Activated CD4-positive, alpha-beta T cell treated with anti-CD3 and anti-CD28 coated beads, Interleukin-2, amount 50 U/mL, for 24 hours (primary cell): ENCODE data around the gene TBC1D22A.
"Not testable (repeated sequence)": the region's sequence is repeated elsewhere in the genome, so short reads cannot be mapped to it uniquely, and the experiment has no call there.

Experiments
- DNase-seq, 2 donors: peaks; one replicate each; pipeline ENCODE4 v3.0.0-alpha.2; 2020; ENCODE audit warnings: low read depth in 1 of 2, low spot score in 1 of 2

The TBC1D22A gene

DNA sequence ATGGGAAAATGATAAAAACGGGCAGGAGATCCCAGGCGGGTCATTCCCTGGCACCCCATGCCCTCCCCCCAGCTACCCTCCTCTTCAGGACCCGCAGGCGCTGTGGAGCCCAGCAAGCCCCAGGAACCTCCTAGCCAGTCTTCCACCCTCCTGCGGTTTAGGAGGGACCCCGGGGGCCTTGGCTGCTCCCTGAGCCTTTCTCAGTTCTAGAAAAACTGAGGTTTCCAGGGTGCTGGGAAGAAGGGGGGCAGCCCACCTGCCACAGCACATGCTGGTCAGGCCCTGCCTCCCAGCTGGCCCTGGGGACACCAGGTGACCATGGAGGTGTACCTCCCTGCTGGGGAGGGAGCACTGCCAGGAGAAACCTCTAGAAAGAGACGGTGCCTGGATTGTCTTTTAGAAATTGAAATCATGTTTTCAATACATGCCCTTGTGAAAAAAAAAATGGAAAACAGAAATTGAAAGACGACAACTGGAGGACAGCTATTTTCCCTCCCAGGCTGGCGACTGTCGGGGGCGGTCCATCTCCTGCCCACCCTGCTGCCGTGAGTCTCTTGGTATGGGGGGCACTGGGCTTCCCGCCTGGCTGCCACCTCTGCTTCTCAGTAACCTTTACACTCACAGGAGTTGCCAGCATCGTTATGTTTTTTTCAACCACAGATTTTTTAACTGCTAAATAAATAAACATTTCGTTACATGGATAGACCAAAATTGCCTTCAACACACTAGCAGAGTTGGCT is 398.5 kb downstream of the TBC1D22A start:
- DNase-seq: no peak

DNA sequence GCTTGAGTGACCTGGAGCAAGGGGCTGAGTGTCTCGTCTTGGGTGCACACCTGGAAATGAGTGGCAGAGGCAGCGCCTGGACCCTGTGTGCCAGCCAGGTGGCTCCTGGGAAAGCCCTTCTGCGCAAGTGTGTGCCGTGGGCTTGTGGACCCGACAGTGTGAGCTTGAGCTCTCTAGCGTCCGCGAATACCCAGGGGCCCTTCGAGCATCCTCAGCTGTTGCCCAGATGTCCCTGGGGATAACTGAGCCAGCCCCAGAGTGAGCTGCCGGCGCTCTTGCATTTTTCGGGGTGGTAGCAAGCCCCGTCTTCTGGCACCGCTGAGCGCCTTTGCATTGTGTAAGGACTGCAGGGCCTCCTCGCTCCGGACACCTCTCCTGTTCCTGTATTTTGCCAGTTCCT is 399.2 kb downstream of the TBC1D22A start:
- DNase-seq: no peak

DNA sequence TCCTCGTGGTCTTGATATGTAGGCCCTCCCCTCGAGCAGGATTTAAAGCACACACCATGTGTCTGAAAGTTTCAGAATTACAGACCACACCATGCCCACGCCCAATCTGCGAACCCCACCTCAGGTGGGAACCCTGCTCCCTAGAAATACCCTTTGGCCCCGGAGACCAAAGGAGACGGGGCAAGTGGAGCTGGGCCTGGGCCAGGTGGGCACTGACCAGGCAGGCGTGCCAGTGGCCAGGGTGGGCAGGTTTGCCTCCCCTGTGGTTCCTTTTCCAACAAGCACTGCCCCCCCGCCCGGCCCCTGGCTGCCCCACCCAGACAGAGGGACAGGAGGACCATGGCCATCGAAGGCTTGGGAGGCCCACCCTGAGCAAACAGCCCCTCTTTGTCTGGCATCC is 400.4 kb downstream of the TBC1D22A start:
- DNase-seq: no peak

DNA sequence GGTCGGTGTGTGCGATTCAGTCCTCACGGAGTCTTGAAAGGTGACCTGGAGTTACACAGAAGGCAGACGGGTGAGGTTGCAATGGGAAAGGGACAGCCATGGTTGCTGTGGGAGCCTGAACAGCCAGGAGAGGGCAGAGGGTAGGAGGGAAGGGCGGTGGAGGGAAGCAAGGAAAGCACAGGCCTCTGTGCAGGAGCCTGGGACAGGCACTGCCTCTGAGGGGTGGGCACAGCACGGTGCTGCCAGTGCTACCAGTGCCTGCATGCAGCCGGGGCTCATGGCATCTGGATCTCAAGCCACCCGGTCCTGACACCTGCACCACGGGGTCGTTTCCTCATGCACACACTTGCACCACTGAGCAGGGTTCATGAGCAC is 401.0 kb downstream of the TBC1D22A start:
- DNase-seq: no peak

DNA sequence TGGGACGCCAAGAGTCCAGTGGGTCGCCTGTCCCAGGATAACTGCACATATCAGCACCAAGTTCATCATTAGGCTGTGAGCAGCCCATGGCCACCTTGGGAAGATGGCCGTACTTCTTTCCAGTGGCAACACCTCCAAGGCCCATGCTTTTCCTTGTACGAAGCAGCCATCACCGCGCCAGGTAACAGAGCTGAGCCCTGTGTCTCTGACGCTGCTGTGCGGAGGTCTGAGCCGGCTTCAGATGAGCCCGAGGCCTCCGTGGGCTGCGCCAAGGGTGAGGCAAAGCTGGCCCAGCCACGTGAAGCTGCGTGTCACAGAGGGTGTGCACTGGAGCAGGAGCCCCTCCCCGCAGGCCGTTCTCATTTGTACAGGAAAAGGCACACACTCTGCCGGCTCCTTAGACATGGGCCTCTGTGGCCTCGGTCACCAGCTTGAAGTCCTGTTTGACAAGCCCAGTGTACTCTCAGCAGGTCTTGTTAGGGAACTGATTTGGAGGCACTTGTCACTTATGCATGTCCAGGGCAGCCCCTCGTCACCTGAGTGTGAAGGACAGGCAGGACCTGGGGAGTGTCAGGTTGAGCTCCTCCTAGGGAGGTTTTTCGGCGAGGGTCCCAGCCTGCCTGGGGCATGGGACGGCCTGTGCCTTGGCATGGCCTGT is 401.5 kb downstream of the TBC1D22A start:
- no peak for DNase-seq

DNA sequence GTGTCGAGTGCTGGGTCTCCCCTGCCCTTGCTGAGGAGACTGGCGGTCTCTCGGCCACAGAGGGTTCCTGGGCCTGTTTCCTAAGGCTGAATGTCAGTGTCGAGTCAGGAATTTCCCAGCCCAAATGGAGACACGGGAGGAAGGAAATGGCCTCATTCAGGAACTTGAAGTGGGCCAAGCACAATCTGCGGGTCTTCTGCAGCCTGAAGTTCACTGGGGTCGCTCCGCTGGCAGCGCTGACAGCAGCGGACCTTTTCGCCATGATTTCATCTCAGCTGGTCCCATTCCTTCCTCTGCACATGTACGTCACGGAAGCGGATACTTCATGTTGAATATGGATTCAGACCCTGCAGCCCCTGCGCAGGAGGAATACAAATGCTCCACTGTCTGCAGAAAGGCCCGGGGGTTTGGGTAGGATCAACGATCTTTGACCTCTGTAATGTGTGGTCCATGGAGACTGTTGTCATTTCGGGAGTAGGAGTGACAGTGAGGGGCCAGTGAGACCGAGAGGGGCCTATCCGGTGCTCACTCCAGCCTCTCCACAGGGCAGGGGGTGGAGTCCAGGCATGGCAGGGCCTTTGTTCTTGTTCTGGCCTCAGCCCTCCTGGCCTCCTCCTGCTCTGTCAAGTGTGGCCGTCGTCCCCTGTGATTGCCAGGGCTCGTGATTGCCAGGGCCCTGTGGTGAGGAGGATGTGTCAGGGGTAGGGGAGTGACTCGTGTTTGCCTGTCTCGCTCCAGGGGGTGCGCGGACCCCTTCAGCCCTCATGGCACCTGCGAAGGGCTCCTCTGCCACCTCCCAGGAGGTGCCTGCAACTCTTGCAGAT is 402.3 kb downstream of the TBC1D22A start:
- no peak for DNase-seq

DNA sequence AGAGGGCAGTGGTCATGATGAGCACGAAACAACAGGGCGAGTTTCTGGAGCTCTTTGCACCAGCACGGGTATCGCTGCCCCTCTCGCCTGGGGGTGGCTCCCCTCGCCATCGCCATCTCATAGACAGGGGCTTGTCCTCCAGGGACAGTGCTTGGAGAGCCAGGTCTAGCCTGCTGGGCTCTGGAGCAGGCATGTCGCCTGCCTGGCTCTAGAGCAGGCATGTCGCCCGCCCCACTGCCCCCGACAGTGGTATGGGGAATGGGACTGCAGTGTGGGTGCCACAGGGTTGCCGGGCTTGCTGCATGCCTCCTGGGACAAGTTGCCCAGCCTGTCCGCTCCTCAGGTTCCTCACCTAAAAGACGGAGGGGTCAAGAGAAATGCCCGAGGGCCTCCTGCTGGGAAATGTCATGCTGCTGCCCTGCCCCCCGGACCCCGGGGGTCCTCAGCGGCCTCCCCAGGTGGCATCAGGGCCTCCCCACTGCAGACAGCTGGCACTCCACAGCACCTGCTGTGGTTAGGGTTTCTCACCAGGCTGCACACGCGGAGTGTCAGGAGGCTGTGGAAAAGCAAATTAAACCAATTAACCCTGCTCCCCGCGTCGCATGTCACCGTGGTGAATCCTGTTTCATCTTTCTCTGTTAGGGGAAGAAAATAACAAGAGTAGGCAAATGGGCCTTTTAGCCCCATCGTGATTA is 403.0 kb downstream of the TBC1D22A start:
- no peak for DNase-seq

DNA sequence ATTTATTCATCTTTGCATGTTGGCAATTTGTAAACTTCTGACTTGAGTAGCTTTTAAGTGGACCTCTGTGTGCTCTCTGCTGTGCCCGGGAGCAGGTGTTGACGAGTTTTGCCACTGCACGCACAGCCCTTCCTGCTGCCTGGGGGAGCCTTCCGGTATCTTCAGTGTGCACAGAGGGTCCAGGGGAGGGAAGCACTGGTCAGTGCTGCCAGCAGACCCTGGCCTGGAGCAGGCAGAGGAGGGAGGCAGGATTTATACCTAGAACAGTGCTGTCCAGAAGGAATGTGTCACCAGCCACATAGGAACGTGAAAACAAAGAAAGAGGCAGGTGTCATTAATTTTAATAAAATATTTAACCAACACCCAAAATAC is 403.6 kb downstream of the TBC1D22A start:
- no peak for DNase-seq

DNA sequence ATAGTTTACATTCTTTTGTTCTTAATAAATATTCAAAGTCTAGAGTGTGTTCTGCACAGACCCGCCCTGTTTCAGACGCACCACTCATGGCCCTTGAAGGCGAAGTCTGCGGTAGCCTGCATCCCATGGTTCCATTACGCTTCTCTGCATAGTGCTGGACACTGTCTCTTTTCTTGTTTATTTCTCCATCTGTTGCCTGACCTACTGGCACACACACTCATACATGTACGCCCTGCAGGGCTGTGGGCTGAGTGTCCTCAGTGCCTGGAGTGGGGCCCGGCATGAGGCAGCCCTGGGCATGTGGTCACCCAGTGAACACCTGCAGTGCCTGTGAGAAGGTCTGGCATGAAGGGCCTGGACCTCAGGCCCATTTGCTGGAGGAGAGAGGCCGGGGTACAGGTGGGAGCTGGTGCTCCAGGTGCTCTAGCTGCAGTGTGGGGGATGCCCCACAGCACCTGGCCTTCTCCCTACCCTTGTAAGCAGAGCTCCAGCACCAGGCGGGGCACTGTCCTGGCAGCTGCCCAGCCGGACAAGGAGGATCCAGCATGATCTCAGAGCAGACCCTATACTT is 404.1 kb downstream of the TBC1D22A start:
- no peak for DNase-seq

DNA sequence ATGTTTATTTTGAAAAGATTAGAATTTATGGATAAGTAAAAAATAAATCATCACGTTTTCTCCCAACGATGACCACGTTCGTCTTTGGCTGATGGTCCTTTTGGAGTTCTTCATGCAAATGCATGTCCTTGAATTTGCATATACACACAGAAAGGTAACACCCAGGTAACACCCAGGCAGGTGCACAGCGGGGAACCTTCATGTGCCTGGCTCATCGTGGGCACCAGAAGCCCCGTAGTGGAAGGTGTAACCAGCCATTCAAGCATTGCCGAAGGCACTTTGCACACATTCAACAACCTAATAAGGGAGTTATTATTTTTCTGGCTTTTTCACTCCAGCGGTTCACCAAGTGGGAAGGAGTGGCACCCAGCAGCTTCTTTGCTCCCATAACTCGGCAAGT is 404.6 kb downstream of the TBC1D22A start:
- no peak for DNase-seq

DNA sequence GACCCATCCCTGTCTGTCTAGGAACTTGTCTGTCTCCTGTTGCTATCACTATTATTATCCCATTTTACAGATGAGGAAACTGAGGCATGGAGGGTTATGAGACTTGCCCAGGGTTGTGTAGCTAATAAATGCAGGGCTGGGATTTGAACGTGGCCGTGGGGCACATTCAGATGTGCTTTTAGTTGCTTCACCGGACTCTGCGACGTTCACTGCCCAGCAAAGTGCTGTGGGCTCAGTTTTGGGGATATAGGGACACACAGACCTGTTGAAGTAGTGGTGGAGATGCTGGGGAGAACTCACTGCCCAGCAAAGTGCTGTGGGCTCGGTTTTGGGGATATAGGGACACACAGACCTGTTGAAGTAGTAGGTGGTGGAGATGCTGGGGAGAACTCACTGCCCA is 405.5 kb downstream of the TBC1D22A start:
- DNase-seq: not testable (repeated sequence)

DNA sequence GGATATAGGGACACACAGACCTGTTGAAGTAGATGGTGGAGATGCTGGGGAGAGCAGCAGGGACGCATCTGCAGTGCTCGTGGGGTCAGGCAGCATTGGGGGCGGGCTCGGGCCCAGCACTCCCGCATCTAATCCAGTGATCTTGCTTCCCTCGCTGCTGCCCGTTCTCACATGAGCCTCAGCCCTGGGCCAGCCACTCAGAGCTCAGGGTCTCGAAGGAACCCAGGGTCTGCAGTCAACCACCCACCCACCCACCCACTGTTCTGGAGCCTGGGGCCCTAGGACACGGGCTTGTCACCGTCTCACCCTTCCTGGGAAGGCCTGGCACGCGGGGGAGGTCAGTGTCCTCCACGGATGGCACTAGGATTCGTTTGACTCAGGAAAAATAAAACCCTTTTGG is 406.0 kb downstream of the TBC1D22A start:
- DNase-seq: no peak

DNA sequence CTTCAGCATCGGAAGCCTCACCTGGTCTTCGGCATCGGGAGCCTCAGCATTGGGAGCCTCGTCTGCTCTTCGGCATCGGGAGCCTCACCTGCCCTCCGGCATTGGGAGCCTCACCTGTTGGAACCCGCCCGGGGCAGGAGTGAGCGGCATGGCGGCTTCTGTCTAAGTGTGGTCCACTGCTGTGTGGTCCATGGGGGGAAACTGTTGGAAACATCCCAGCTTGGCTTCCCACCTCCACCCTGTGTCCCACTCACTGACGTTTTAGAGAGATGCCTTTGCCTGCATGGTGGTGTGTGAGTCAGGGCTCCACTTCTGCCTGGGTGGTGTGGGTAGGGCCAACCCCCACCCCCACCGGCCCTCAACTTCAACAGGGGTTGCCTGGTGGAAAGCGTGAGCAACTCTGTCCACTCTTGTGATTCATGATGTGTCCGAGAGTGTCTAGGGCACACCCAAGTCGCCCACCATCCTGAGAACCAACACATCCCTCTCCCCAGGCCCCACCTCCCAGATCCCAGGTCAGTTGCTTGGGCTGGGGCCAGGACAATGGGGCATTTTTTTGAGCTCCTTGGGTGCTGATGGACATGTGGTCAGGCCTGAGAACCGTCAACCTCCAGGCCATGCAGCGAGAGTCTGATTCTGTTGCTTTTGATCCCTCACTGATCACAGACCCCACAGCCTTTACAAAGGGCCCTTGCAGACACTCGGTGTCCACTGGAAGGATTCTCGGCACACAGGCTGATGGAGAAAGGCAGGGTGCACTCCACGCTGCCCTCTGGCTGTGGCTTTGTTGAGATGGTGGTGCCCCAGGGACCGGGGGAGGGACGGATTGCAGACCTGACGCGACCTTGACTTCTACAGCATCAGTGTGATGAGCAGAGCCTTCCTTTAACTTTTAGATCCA is 406.7 kb downstream of the TBC1D22A start:
- no peak for DNase-seq

DNA sequence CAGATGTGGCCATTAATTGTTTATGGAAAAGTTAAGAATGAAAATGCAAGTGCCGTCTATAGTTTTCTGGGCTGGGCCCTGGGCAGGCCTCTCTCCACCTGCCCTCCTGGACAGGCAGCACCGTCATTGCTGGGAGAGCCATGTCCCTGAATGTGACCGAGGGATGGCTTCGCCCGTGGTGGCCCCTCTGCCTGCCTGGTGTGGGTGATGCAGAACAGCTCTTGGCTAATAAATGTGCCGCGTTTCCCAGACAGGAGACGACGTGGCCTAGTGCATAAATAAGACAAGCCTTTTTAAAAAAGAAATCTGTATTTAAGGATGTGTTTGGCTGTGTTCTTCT is 407.3 kb downstream of the TBC1D22A start:
- no peak for DNase-seq

DNA sequence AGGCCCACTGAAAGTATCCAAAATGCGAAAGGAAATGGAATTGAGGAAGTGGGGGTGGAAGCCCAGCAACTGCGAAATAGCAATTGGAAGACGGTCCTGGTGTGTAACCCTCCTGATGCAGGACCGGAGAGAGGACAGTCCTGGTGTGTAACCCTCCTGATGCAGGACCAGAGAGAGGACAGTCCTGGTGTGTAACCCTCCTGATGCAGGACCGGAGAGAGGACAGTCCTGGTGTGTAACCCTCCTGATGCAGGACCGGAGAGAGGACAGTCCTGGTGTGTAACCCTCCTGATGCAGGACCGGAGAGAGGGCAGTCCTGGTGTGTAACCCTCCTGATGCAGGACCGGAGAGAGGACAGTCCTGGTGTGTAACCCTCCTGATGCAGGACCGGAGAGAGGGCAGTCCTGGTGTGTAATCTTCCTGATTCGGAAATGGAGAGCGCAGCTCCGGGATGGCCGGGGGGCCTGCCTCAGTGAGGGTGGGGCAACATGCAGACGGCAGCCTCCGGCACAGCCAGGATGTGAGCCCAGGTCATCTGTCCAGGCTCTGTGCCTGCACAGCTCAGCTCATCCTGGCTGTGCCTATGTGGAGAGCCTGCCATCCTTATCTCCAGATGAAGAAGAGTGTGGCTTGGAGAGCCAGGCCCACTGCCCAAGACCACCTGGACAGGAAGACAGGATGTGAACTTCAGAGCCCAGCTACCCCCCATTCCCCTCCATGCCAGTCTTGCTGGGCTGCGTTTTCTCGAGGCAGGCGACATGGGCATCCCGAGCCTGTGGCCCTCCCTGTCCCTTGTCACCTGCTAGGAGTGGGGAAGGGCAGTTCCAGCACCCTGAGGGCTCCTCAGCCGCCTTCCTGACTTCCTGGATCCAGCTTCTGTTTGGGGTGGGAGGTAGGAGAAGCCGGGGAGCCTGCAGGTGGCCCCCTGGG is 408.3 kb downstream of the TBC1D22A start:
- DNase-seq: not testable (repeated sequence)

DNA sequence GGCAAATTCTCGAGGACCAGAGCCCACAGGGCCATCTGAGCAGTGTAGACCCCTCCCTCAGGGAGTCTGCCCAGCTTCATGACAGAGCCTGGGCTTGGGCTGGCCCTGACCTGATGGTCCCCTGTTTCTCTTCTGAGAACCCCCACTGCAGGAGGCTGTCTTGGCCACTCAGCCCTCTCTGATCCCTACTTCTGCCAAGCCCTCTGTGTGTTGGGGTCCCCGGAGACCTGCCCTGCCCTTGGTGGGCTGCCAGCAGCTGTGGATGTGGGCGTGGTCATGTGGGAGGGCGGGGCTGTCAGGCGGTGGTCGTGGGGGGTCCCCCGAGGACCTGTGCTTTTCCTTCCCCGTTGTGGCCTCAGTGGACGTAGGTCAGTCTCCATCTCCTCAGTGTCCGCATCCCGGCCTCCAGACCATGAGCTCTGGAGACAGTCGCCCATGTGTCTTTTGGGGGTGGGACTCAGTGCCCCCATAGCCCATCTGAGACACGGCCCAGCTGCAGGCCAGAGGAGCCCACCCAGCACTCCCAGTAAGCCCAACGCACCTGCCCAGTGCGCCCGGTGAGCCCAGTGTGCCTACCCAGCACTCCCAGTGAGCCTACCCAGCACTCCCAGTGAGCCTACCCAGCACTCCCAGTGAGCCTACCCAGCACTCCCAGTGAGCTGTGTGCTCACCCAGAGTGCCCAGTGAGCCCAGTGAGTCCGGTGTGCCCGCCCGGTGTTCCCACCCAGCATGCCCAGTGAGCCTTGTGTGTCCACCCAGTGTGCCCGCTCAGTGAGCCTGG is 409.2 kb downstream of the TBC1D22A start:
- DNase-seq: no peak

DNA sequence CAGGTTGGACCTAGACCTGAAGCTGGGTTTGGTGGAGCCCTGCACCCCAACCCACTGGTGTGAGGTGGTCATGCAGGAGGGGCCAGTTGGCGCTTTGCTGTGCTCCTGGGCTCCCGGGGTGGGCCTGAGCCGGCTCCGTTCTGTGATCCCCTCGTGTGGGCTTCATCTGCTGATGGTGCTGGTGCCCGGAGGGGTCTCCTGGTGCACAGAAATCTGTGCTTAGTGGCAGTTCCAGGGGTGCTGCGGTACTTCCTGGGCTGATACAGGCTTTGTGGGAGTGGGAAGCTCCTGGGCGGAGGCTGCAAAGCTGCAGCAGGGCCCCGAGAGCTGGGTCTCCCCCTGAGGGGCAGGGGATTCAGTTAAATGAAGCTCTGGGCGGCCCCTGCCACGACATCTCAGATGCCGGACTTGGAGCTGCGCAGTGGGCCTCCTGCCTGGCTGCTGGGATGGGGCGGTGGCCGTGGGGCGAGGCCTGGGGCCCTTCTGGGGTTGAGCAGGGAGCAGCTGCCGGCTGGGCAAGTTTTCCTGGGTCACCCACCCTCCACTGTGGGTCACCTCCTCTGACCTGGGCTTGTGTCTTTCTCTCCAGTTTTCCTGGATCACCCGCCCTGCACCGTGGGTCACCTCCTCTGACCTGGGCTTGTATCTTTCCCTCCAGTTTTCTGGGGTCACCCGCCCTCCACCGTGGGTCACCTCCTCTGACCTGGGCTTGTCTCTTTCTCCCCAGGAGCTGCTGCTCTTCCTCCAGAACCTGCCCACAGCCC is 410.5 kb downstream of the TBC1D22A start:
- DNase-seq: no peak

DNA sequence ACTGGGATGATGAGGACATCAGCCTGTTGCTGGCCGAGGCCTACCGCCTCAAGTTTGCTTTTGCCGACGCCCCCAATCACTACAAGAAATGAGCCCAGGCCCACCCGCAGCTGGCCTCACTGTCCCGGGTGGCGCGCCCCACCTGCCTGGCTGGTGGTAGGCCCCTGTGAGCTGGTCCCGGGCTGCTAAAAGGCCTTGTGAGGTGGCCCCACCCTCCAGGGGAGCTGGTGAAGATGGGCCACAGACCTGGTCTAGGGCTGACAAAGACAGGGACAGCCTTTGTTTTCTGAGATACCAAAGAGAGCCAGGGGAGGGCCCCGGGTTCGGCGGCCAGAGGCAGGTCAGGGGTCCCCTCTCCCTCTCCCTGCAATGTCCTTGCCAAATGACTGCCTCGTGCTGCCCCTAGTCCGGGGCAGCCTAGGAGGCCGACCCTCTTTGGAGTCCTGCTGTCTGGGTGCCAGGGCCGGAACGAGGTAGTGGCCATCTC is 411.1 kb downstream of the TBC1D22A start:
- DNase-seq: no peak
